ENCODE results near the gene SH3RF3.

GRCh38 chr2:109129356-109129920, 433 bp downstream of the SH3RF3 start:
- TF ChIP-seq FOXP2 (optimal IDR thresholded peaks at IDR 0.05; ENCODE audit: borderline replicate concordance, extremely low read depth, extremely low read length, insufficient read depth): no peak
- no peak for TF ChIP-seq POLR2AphosphoS5 (IDR thresholded peaks at IDR 0.05; ENCODE audit: low read depth, low read length)
- TF ChIP-seq, protein P1, sequence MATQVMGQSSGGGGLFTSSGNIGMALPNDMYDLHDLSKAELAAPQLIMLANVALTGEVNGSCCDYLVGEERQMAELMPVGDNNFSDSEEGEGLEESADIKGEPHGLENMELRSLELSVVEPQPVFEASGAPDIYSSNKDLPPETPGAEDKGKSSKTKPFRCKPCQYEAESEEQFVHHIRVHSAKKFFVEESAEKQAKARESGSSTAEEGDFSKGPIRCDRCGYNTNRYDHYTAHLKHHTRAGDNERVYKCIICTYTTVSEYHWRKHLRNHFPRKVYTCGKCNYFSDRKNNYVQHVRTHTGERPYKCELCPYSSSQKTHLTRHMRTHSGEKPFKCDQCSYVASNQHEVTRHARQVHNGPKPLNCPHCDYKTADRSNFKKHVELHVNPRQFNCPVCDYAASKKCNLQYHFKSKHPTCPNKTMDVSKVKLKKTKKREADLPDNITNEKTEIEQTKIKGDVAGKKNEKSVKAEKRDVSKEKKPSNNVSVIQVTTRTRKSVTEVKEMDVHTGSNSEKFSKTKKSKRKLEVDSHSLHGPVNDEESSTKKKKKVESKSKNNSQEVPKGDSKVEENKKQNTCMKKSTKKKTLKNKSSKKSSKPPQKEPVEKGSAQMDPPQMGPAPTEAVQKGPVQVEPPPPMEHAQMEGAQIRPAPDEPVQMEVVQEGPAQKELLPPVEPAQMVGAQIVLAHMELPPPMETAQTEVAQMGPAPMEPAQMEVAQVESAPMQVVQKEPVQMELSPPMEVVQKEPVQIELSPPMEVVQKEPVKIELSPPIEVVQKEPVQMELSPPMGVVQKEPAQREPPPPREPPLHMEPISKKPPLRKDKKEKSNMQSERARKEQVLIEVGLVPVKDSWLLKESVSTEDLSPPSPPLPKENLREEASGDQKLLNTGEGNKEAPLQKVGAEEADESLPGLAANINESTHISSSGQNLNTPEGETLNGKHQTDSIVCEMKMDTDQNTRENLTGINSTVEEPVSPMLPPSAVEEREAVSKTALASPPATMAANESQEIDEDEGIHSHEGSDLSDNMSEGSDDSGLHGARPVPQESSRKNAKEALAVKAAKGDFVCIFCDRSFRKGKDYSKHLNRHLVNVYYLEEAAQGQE (IDR thresholded peaks at IDR 0.05; ENCODE audit: insufficient read depth in 1 of 2, low read depth in 2 of 2, low read length in 2 of 2): no peak
